ENCODE data around the gene EXOC4.

- TF ChIP-seq CTCF (IDR thresholded peaks at IDR 0.05) (no peak), POLR2A (IDR thresholded peaks at IDR 0.05) (no peak)
These were observed 524.8 kb downstream of the EXOC4 start for GRCh38 chr7:133777701-133778100.
